Endothelial cell of umbilical vein (primary cell): Measurements from ENCODE around the gene CCDC120. TPM values are rescaled to one million over a fixed set of nuclear protein-coding genes. Genes with fewer than 3 reads are reported as not detected.

Source experiments
- BruUV-seq: library from RNA; stranded (reverse); fragments of 400-500 nt; replicated peaks from 2 replicates; lab custom pipeline; 2021; lab: Mats Ljungman, UMichigan
- CTCF ChIA-PET: fragments of 300-600, 350-600 bp; sonication (Branson Sonifier 250); formaldehyde crosslinking; loops from one replicate; lab custom pipeline; 2021; ENCODE audit warnings: antibody characterized with exemption, inconsistent platforms; lab: Charles Lee
- POLR2A ChIA-PET: fragments of 300-600, 350-600 bp; sonication (Branson Sonifier 250); formaldehyde crosslinking; loops from one replicate; lab custom pipeline; 2021; ENCODE audit warnings: antibody characterized with exemption, inconsistent platforms; lab: Charles Lee
- DNase-seq: peaks from one replicate; pipeline ENCODE4 v3.0.0-alpha.2; 2011; ENCODE audit warnings: low read depth, low spot score
- FAIRE-seq: peaks from 2 replicates; lab custom pipeline; 2011; peaks lifted over from hg19 to GRCh38; lab: Jason Lieb, UNC
- H2AFZ ChIP-seq: 2 replicates; pipeline ENCODE4 v1.6.0; 2012; ENCODE audit warnings: low read depth, low read length, control low read depth, inconsistent platforms
- H3K27ac ChIP-seq: 2 replicates; pipeline ENCODE4 v1.5.1; 2011; ENCODE audit warnings: low read depth, mild to moderate bottlenecking, control low read depth, low read length, moderate library complexity; ENCODE audit not compliant: insufficient read depth
- H3K27me3 ChIP-seq, 2 experiments: 2 replicates each; pipeline versions ENCODE4 v1.6.0 to v1.6.1; 2011; ENCODE audit warnings: low read length in 2 of 2, mixed read lengths in 1 of 2; ENCODE audit not compliant: control insufficient read depth in 2 of 2, insufficient read depth in 2 of 2
- H3K36me3 ChIP-seq, 2 experiments: 2 replicates in 1 of 2; 3 replicates in 1 of 2; pipeline ENCODE4 v1.5.1; 2011; ENCODE audit warnings: low read length in 2 of 2, mild to moderate bottlenecking in 1 of 2, moderate library complexity in 1 of 2; ENCODE audit not compliant: control insufficient read depth in 2 of 2, insufficient read depth in 2 of 2; ENCODE audit errors: extremely low read depth in 1 of 2
- H3K4me1 ChIP-seq: 3 replicates; pipeline ENCODE4 v1.5.1; 2011; ENCODE audit warnings: mild to moderate bottlenecking, low read length; ENCODE audit not compliant: control insufficient read depth, insufficient read depth; ENCODE audit errors: extremely low read depth
- H3K4me2 ChIP-seq: 2 replicates; pipeline ENCODE4 v1.6.1; 2011; ENCODE audit warnings: low read length, control low read depth, mixed read lengths; ENCODE audit not compliant: insufficient read depth
- H3K4me3 ChIP-seq, 3 experiments: fragments of 200-600 bp in 1 of 3; sonication (generic), shearing (Covaris generic) in 1 of 3; replicated peaks in 1 of 3; 2 replicates each; pipeline ENCODE4 v1.5.1; 2011 to 2016; ENCODE audit warnings: control low read depth in 3 of 3, low read length in 3 of 3, mild to moderate bottlenecking in 2 of 3, inconsistent platforms in 1 of 3, low read depth in 1 of 3, moderate library complexity in 1 of 3; ENCODE audit not compliant: insufficient read depth in 1 of 3
- H3K79me2 ChIP-seq: 2 replicates; pipeline ENCODE4 v1.6.0; 2012; ENCODE audit warnings: low read length, inconsistent platforms; ENCODE audit not compliant: control insufficient read depth, insufficient read depth
- H3K9ac ChIP-seq: replicated peaks from 2 replicates; pipeline ENCODE3; 2011; ENCODE audit warnings: low read length, control low read depth; ENCODE audit not compliant: insufficient read depth; ENCODE audit errors: extremely low read depth
- H3K9me1 ChIP-seq: replicated peaks from 3 replicates; pipeline ENCODE4 v1.6.0; 2011; ENCODE audit warnings: mild to moderate bottlenecking, low read length; ENCODE audit not compliant: control insufficient read depth, insufficient read depth; ENCODE audit errors: extremely low read depth
- H3K9me3 ChIP-seq: replicated peaks from 2 replicates; pipeline ENCODE4 v1.5.1; 2012; ENCODE audit warnings: low read length, inconsistent platforms; ENCODE audit not compliant: control insufficient read depth, insufficient read depth
- H4K20me1 ChIP-seq: replicated peaks from 2 replicates; pipeline ENCODE3; 2011; ENCODE audit warnings: mild to moderate bottlenecking, low read length; ENCODE audit not compliant: control insufficient read depth, insufficient read depth; ENCODE audit errors: extremely low read depth
- CTCF ChIP-seq, 2 donors: IDR thresholded peaks; 1 replicate in 1 of 2; 2 replicates in 1 of 2; pipeline ENCODE4 v1.5.1; 2011; ENCODE audit warnings: low read length in 2 of 2, mild to moderate bottlenecking in 2 of 2, moderate library complexity in 2 of 2, control low read depth in 1 of 2, inconsistent platforms in 1 of 2, low read depth in 1 of 2; ENCODE audit not compliant: insufficient read depth in 1 of 2; ENCODE audit errors: extremely low read depth in 1 of 2
- EZH2 ChIP-seq: IDR thresholded peaks from 2 replicates; pipeline ENCODE4 v1.6.1; 2012; ENCODE audit warnings: borderline replicate concordance, low read depth, mild to moderate bottlenecking, moderate library complexity, low read length, inconsistent platforms; ENCODE audit not compliant: severe bottlenecking
- FOS ChIP-seq: IDR thresholded peaks from 2 replicates; pipeline ENCODE4 v1.6.1; 2011; ENCODE audit warnings: mild to moderate bottlenecking, low read length, moderate library complexity, borderline replicate concordance; ENCODE audit not compliant: insufficient read depth
- GATA2 ChIP-seq: IDR thresholded peaks from 2 replicates; pipeline ENCODE4 v1.7.0; 2011; ENCODE audit warnings: low read depth, mild to moderate bottlenecking, moderate library complexity, mixed read lengths, low read length; ENCODE audit not compliant: insufficient read length, insufficient read depth
- JUN ChIP-seq: IDR thresholded peaks from 2 replicates; pipeline ENCODE4 v1.6.1; 2011; ENCODE audit warnings: borderline replicate concordance, low read depth; ENCODE audit not compliant: insufficient read length, insufficient read depth
- MAX ChIP-seq: IDR thresholded peaks from 2 replicates; pipeline ENCODE4 v1.6.1; 2011; ENCODE audit not compliant: insufficient read depth, insufficient read length
- MYC ChIP-seq: IDR thresholded peaks from one replicate; pipeline ENCODE4 v1.6.1; 2011; ENCODE audit warnings: mild to moderate bottlenecking, low read depth, low read length
- POLR2A ChIP-seq: IDR thresholded peaks from 2 replicates; pipeline ENCODE4 v1.6.1; 2012; ENCODE audit warnings: low read depth, mild to moderate bottlenecking, control low read depth, low read length
- POLR2AphosphoS5 ChIP-seq: IDR thresholded peaks from 2 replicates; pipeline ENCODE4 v1.6.1; 2012; ENCODE audit warnings: low read depth, mild to moderate bottlenecking, control low read depth, low read length, moderate library complexity; ENCODE audit not compliant: insufficient read depth
- dilution Hi-C: fragments of 300-500 bp; cut with MboI; formaldehyde crosslinking; loops from one replicate; pipeline ENCODE4 v1.15.0; 2019; ENCODE audit warnings: low sequenced_read_pairs; ENCODE audit not compliant: extremely low pct_ligation_motif_present
- intact Hi-C: fragments of 100-400 bp; cut with micrococcal nuclease; formaldehyde crosslinking; loops from one replicate; pipeline ENCODE4 v1.10.0; 2022
- polyA plus RNA-seq, 4 experiments: library from polyadenylated mRNA; depleted of rRNA in 3 of 4; stranded (reverse) in 3 of 4; unstranded in 1 of 4; fragments of >200 nt; gene quantifications; 2 replicates each; pipeline versions ENCODE4 v1.2.1 to v1.2.3, GENCODE V29; 2011 to 2012; ENCODE audit warnings: missing spikeins in 1 of 4
- total RNA-seq: library from RNA; stranded (reverse); gene quantifications from 2 replicates; pipeline ENCODE4 v1.2.3, GENCODE V29; 2021

CCDC120 gene
- total and polyA plus RNA-seq, 2 donors (not counting 3 experiments of a cell fraction or from before 2014, with no cell fraction given), result 2.8 to 5.7 TPM

GRCh38 chrX:49059681-49060085, 884 bp downstream of the CCDC120 start:
- BruUV-seq, result no TSS peak

GRCh38 chrX:49060914-49061313, 2.1 kb downstream of the CCDC120 start:
- FAIRE-seq, result no peak
- peaks cover 8% of the 10 kb centered on the region for H3K4me1 ChIP-seq
- intact Hi-C loops, result no loop called here
- H3K27ac ChIP-seq, result no peak overlapping the region
- no peak overlapping the region for H3K9ac ChIP-seq
- no TSS peak for BruUV-seq
- DNase-seq, result no peak
- POLR2A ChIA-PET, result no interaction called here
- no peaks in the 10 kb centered on the region for H3K9me1 ChIP-seq
- no peaks in the 10 kb centered on the region for H3K27me3 ChIP-seq
- TF ChIP-seq JUN, result no peak
- TF ChIP-seq CTCF (IDR thresholded peaks at IDR 0.05; ENCODE audit: extremely low read depth in 1 of 2, insufficient read depth in 1 of 2, low read depth in 1 of 2, low read length in 2 of 2), result no peak
- TF ChIP-seq EZH2, result no peak
- TF ChIP-seq GATA2, result no peak
- no peak for TF ChIP-seq MAX
- TF ChIP-seq POLR2A, result no peak
- no peak for TF ChIP-seq MYC
- TF ChIP-seq FOS, result no peak
- TF ChIP-seq POLR2AphosphoS5, result no peak
- no peaks in the 10 kb centered on the region for H3K79me2 ChIP-seq
- dilution Hi-C loops, result no loop called here
- H4K20me1 ChIP-seq, result no peaks in the 10 kb centered on the region
- CTCF ChIA-PET, result no interaction called here
- peaks cover 0 to 2% of the 10 kb centered on the region in 2 experiments for H3K36me3 ChIP-seq
- H2AFZ ChIP-seq, result no peak overlapping the region
- H3K4me2 ChIP-seq, result no peak overlapping the region
- no peak overlapping the region for H3K4me3 ChIP-seq
- no peaks in the 10 kb centered on the region for H3K9me3 ChIP-seq

More at GRCh38 chrX:49059681-49060085, 884 bp downstream of the CCDC120 start:
- dilution Hi-C loops, result no loop called here
- CTCF ChIA-PET, result no interaction called here
- Histone ChIP-seq H3K9me1 (no peaks in the 10 kb centered on the region), H3K4me1 (peaks cover 8% of the 10 kb centered on the region), H3K27me3 (no peaks in the 10 kb centered on the region), H3K9ac (no peak overlapping the region), H3K4me2 (no peak overlapping the region), H3K36me3 (no peaks in the 10 kb centered on the region), H3K4me3 (no peak overlapping the region), H3K27ac (no peak overlapping the region), H4K20me1 (no peaks in the 10 kb centered on the region), H3K79me2 (no peaks in the 10 kb centered on the region), H2AFZ (no peak overlapping the region), H3K9me3 (no peaks in the 10 kb centered on the region)
- intact Hi-C loops, result no loop called here
- DNase-seq (no peak), FAIRE-seq (no peak)
- TF ChIP-seq POLR2A (no peak), GATA2 (no peak)
- POLR2A ChIA-PET, result no interaction called here
